Panc1 (cell line): ENCODE measurements around the gene TMEM182. TPM values are rescaled to one million over a fixed set of nuclear protein-coding genes. Genes with fewer than 3 reads are reported as not detected.

Source experiments
- ATAC-seq: fragments of 200-7000 bp; cut with Tn5 transposase; 2 replicates; pipeline ENCODE4 v1.9.1; 2020; ENCODE audit warnings: mild to moderate bottlenecking, moderate library complexity
- BruUV-seq: library from RNA; stranded (reverse); fragments of 400-500 nt; replicated peaks from 2 replicates; lab custom pipeline; 2021; lab: Mats Ljungman, UMichigan
- CTCF ChIA-PET: fragments of 300-600 bp; sonication (Branson Sonifier 250); formaldehyde crosslinking; loops from one replicate; lab custom pipeline; 2022; ENCODE audit warnings: antibody characterized with exemption; lab: Charles Lee
- POLR2A ChIA-PET: fragments of 300-600 bp; sonication (Branson Sonifier 250); formaldehyde crosslinking; loops from one replicate; lab custom pipeline; 2022; ENCODE audit warnings: antibody characterized with exemption; lab: Charles Lee
- DNase-seq: peaks from one replicate; pipeline ENCODE4 v3.0.0-alpha.2; 2010; ENCODE audit warnings: low read depth, low spot score
- H3K27ac ChIP-seq: 2 replicates; pipeline ENCODE4 v1.5.1; 2011; ENCODE audit warnings: mild to moderate bottlenecking, low read length, inconsistent platforms
- H3K27me3 ChIP-seq: fragments of 200-500 bp; sonication (Bioruptor generic); 2 replicates; pipeline ENCODE4 v1.6.0; 2014; ENCODE audit warnings: low read length, inconsistent platforms; ENCODE audit not compliant: control insufficient read depth, insufficient read depth
- H3K36me3 ChIP-seq: fragments of 200-500 bp; sonication (Bioruptor generic); 2 replicates; pipeline ENCODE4 v1.5.1; 2014; ENCODE audit warnings: inconsistent platforms, mild to moderate bottlenecking, low read length, moderate library complexity; ENCODE audit not compliant: control insufficient read depth, insufficient read depth
- H3K4me1 ChIP-seq: 2 replicates; pipeline ENCODE4 v1.5.1; 2011; ENCODE audit warnings: inconsistent platforms, mild to moderate bottlenecking, low read length, moderate library complexity; ENCODE audit not compliant: control insufficient read depth, insufficient read depth
- H3K4me3 ChIP-seq, 2 experiments: 2 replicates each; pipeline ENCODE4 v1.5.1; 2011 to 2012; ENCODE audit warnings: low read depth in 2 of 2, low read length in 2 of 2, mild to moderate bottlenecking in 2 of 2, inconsistent platforms in 1 of 2, moderate library complexity in 1 of 2
- H3K9me3 ChIP-seq: fragments of 200-500 bp; sonication (Bioruptor generic); 2 replicates; pipeline ENCODE4 v1.5.1; 2014; ENCODE audit warnings: low read depth, mild to moderate bottlenecking, inconsistent platforms, low read length, moderate library complexity; ENCODE audit not compliant: control insufficient read depth, insufficient read depth
- POLR2AphosphoS5 ChIP-seq: IDR thresholded peaks from 2 replicates; pipeline ENCODE4 v1.6.1; 2012; ENCODE audit warnings: mild to moderate bottlenecking, low read depth, low read length, moderate library complexity
- SIN3A ChIP-seq: IDR thresholded peaks from 2 replicates; pipeline ENCODE4 v1.6.1; 2012; ENCODE audit warnings: low read depth, mild to moderate bottlenecking, low read length, moderate library complexity, borderline replicate concordance; ENCODE audit not compliant: insufficient read depth
- TCF7L2 ChIP-seq: IDR thresholded peaks from 2 replicates; pipeline ENCODE4 v1.6.1; 2011; ENCODE audit warnings: mild to moderate bottlenecking, low read depth, low read length, inconsistent platforms
- in situ Hi-C: cut with HindIII; loops from 2 replicates; pipeline ENCODE4 v1.10.0; 2016; ENCODE audit warnings: low sequenced_read_pairs, low pct_unique_long_range_greater_than_20kb
- intact Hi-C: fragments of 100-400 bp; cut with micrococcal nuclease; formaldehyde crosslinking; loops from one replicate; pipeline ENCODE4 v1.10.0; 2022; ENCODE audit not compliant: unreplicated experiment
- total RNA-seq: library from RNA; stranded (reverse); gene quantifications from one replicate; pipeline ENCODE4 v1.2.1, GENCODE V29; 2021; ENCODE audit not compliant: unreplicated experiment
- TF ChIP-seq, protein P1 (sequence below): fragments of 450-650 bp; IDR thresholded peaks from 2 replicates; pipeline ENCODE4 v1.5.1; 2017; ENCODE audit warnings: mild to moderate bottlenecking
- TF ChIP-seq, protein P2 (sequence below), 2 experiments: IDR thresholded peaks; 2 replicates each; pipeline ENCODE4 v1.6.1; 2011 to 2012; ENCODE audit warnings: low read depth in 2 of 2, control low read depth in 1 of 2, low read length in 1 of 2, mild to moderate bottlenecking in 1 of 2, moderate library complexity in 1 of 2; ENCODE audit not compliant: insufficient read depth in 1 of 2

The TMEM182 gene
- total RNA-seq, 1 experiment from 2014 or later: 6.2 TPM

DNA sequence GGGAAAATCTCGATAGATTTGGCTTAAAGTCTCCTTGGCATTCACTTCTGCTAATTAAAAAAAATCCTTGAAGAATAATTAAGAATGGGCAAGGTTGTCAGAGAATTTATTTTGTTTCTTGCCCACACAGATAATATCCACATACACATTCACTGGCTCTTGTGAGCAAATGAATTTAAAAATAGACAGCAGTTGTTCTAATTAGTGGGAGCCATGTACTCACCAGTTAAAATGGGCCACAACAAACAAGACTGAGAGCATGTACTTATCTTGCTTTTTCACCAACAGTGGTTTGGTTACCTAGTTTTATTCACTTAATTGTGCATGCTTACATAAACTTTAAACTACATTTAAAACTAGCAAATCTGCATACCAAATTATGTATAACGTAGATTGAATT is 53.5 kb downstream of the TMEM182 start:
- intact Hi-C loops: no loop called here
- DNase-seq: no peak
- ChIA-PET POLR2A (no interaction called here), CTCF (no interaction called here)
- Histone ChIP-seq H3K27ac (no peak overlapping the region), H3K36me3 (no peaks in the 10 kb centered on the region), H3K4me3 (no peak overlapping the region), H3K27me3 (no peaks in the 10 kb centered on the region), H3K4me1 (no peaks in the 10 kb centered on the region), H3K9me3 (no peaks in the 10 kb centered on the region)
- BruUV-seq: no TSS peak
- TF ChIP-seq TCF7L2: no peak
- TF ChIP-seq, protein P1, sequence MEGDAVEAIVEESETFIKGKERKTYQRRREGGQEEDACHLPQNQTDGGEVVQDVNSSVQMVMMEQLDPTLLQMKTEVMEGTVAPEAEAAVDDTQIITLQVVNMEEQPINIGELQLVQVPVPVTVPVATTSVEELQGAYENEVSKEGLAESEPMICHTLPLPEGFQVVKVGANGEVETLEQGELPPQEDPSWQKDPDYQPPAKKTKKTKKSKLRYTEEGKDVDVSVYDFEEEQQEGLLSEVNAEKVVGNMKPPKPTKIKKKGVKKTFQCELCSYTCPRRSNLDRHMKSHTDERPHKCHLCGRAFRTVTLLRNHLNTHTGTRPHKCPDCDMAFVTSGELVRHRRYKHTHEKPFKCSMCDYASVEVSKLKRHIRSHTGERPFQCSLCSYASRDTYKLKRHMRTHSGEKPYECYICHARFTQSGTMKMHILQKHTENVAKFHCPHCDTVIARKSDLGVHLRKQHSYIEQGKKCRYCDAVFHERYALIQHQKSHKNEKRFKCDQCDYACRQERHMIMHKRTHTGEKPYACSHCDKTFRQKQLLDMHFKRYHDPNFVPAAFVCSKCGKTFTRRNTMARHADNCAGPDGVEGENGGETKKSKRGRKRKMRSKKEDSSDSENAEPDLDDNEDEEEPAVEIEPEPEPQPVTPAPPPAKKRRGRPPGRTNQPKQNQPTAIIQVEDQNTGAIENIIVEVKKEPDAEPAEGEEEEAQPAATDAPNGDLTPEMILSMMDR: no peak
- no peak for ATAC-seq
- in situ Hi-C loops: no loop called here

DNA sequence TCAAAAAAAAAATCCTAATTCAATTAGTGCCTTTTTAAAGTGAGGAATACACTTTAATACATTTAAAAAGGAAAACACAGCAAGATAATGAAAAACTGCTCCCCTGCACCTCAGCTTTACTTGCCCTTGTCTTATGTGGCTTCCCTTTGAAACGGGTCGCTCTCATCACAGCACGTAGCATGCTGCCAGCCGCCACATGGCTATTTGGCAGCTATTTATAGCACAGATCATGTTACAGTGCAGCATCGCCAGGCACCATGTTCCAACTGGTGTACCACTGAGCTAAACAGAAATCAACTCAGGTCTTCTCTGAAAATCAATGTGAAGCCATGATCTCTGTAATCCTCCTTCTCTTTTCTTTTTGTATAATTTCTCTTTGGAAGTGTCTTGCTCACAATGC is 65.1 kb downstream of the TMEM182 start:
- DNase-seq (no peak), ATAC-seq (no peak)
- Histone ChIP-seq H3K4me3 (no peak overlapping the region), H3K27me3 (no peaks in the 10 kb centered on the region), H3K27ac (no peak overlapping the region), H3K9me3 (no peaks in the 10 kb centered on the region), H3K4me1 (no peaks in the 10 kb centered on the region), H3K36me3 (no peaks in the 10 kb centered on the region)
- in situ Hi-C loops: no loop called here
- POLR2A ChIA-PET: no interaction called here
- CTCF ChIA-PET: no interaction called here
- no TSS peak for BruUV-seq
- no peak for TF ChIP-seq POLR2AphosphoS5
- no peak for TF ChIP-seq TCF7L2
- TF ChIP-seq, protein P1: no peak
- TF ChIP-seq, protein P2, sequence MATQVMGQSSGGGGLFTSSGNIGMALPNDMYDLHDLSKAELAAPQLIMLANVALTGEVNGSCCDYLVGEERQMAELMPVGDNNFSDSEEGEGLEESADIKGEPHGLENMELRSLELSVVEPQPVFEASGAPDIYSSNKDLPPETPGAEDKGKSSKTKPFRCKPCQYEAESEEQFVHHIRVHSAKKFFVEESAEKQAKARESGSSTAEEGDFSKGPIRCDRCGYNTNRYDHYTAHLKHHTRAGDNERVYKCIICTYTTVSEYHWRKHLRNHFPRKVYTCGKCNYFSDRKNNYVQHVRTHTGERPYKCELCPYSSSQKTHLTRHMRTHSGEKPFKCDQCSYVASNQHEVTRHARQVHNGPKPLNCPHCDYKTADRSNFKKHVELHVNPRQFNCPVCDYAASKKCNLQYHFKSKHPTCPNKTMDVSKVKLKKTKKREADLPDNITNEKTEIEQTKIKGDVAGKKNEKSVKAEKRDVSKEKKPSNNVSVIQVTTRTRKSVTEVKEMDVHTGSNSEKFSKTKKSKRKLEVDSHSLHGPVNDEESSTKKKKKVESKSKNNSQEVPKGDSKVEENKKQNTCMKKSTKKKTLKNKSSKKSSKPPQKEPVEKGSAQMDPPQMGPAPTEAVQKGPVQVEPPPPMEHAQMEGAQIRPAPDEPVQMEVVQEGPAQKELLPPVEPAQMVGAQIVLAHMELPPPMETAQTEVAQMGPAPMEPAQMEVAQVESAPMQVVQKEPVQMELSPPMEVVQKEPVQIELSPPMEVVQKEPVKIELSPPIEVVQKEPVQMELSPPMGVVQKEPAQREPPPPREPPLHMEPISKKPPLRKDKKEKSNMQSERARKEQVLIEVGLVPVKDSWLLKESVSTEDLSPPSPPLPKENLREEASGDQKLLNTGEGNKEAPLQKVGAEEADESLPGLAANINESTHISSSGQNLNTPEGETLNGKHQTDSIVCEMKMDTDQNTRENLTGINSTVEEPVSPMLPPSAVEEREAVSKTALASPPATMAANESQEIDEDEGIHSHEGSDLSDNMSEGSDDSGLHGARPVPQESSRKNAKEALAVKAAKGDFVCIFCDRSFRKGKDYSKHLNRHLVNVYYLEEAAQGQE (IDR thresholded peaks at IDR 0.05; ENCODE audit: insufficient read depth in 1 of 2, low read depth in 2 of 2, low read length in 1 of 2): no peak
- TF ChIP-seq SIN3A: no peak
- intact Hi-C loops: no loop called here
